Activated naive CD8-positive, alpha-beta T cell (primary cell): ENCODE data around the gene TTLL5.
A peak's percentile ranks its signal among the peaks of the same experiment; 100 is the strongest.

Source experiments
- H3K27ac Mint-ChIP-seq: one replicate; pipeline ENCODE4 v1.8.0; 2021; ENCODE audit warnings: mixed read lengths
- H3K27me3 Mint-ChIP-seq: one replicate; pipeline ENCODE4 v1.8.0; 2021; ENCODE audit warnings: mixed read lengths
- H3K36me3 Mint-ChIP-seq: one replicate; pipeline ENCODE4 v1.8.0; 2021; ENCODE audit warnings: mixed read lengths
- H3K4me1 Mint-ChIP-seq: one replicate; pipeline ENCODE4 v1.8.0; 2021; ENCODE audit warnings: low read depth, mixed read lengths
- H3K4me3 Mint-ChIP-seq: one replicate; pipeline ENCODE4 v1.8.0; 2021; ENCODE audit warnings: mild to moderate bottlenecking, mixed read lengths
- H3K9me3 Mint-ChIP-seq: one replicate; pipeline ENCODE4 v1.8.0; 2021; ENCODE audit warnings: low read depth, mixed read lengths

The TTLL5 gene, protein sequence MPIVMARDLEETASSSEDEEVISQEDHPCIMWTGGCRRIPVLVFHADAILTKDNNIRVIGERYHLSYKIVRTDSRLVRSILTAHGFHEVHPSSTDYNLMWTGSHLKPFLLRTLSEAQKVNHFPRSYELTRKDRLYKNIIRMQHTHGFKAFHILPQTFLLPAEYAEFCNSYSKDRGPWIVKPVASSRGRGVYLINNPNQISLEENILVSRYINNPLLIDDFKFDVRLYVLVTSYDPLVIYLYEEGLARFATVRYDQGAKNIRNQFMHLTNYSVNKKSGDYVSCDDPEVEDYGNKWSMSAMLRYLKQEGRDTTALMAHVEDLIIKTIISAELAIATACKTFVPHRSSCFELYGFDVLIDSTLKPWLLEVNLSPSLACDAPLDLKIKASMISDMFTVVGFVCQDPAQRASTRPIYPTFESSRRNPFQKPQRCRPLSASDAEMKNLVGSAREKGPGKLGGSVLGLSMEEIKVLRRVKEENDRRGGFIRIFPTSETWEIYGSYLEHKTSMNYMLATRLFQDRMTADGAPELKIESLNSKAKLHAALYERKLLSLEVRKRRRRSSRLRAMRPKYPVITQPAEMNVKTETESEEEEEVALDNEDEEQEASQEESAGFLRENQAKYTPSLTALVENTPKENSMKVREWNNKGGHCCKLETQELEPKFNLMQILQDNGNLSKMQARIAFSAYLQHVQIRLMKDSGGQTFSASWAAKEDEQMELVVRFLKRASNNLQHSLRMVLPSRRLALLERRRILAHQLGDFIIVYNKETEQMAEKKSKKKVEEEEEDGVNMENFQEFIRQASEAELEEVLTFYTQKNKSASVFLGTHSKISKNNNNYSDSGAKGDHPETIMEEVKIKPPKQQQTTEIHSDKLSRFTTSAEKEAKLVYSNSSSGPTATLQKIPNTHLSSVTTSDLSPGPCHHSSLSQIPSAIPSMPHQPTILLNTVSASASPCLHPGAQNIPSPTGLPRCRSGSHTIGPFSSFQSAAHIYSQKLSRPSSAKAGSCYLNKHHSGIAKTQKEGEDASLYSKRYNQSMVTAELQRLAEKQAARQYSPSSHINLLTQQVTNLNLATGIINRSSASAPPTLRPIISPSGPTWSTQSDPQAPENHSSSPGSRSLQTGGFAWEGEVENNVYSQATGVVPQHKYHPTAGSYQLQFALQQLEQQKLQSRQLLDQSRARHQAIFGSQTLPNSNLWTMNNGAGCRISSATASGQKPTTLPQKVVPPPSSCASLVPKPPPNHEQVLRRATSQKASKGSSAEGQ (N-terminal part only)

DNA sequence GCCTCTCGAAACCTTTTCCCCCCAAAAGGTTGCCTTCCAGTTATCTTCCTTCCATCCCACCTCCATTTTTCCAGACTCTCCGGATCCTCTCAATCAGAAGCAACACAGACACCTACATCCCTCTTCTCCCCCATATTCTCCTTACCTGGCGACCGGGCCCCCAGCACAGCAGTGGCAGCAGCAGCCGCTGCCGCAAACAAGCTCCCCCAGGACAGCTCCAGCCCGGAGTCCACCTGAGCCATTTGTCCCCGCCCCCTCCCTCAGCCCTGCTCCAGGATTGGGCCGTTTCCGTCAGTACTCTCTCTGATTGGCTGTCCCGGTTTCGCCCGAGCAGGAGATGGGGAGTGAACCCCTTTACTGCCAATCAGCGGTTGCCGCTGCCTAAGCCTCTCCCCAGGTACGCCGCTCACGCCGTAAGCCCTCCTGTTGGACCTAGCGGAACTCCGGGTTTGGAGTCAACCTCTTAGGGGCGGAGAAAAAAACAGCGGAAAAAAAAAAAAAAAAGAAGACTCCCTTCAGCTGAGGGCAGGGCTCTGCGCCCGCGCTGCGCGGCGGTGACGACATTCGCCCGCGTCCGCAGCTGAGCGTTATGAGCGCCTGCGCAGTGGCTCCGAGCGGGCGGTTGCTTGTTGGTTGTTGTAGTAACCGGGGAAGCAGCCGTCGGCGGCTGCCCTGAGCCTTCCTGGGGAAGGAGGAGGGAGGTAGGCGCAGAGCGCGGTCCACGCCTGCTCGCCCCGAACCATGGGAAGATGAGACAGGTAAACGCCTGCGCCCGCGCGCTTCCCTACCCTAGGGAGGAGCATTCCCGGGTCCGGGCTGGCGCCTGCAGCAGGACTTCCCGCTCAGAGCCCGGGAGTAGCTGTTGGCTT is at the start of gene TTLL5, which contains the start of gene ERG28:
TTLL5 (plus strand) TSS at position 617 of the 869 bp plus-strand sequence. CDS start 1,904 bp downstream, outside the sequence.
ERG28 (minus strand) TSS at position 247 of the 869 bp plus-strand sequence. CDS start 3,374 bp downstream, outside the sequence.
- H3K27ac Mint-ChIP-seq, result peak within 1 kb of the TSS; percentile 97
- H3K4me1 Mint-ChIP-seq, result peaks cover 29% of the 10 kb centered on the region
- H3K9me3 Mint-ChIP-seq, result no peaks in the 10 kb centered on the region
- peaks cover 5% of the 10 kb centered on the region for H3K36me3 Mint-ChIP-seq
- H3K4me3 Mint-ChIP-seq, result peak within 1 kb of the TSS; percentile 98
- H3K27me3 Mint-ChIP-seq, result no peaks in the 10 kb centered on the region

DNA sequence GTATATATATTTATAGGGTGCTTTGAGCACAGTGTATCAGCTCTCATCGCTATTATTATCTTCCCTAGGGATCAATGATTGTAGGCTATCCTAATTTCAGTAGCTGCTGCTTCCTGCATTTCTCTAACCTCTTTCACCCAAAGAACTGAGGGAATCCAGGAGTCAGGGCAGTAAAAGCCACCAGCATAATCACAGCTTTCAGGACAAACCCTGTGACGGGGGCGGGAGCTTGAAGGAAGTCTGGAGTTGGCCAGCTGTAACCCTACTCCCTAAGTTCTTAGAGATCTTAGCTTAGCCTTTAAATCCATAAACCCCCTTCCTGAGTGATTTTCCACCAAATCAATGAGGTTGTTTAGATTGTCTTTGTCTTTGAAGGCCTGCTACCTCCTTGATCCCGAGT is 48.9 kb upstream of the TTLL5 start:
- H3K27me3 Mint-ChIP-seq, result no peaks in the 10 kb centered on the region
- no peaks in the 10 kb centered on the region for H3K9me3 Mint-ChIP-seq
- peaks cover 11% of the 10 kb centered on the region for H3K36me3 Mint-ChIP-seq
- no peak overlapping the region for H3K27ac Mint-ChIP-seq
- no peaks in the 10 kb centered on the region for H3K4me1 Mint-ChIP-seq
- H3K4me3 Mint-ChIP-seq, result no peak overlapping the region

DNA sequence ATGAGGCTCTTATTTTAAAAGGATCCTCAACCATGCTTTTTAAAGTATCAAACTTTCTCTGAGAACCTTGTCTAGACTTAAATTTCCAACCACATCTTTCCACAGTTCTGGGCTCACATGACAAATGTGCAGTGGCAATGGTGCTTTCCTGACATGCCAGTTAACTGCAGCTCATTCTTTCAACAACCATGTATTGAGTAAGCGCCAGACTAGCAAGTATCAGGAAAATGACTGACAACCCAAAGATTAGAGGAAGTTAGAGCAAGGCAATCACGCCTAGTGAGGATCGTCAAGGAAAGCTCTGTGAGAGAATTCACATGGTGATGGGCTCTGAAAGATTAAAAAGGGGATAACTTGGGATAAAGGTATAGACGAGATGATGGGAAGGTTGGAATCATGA is 46.9 kb upstream of the TTLL5 start:
- peaks cover 7% of the 10 kb centered on the region for H3K36me3 Mint-ChIP-seq
- no peaks in the 10 kb centered on the region for H3K9me3 Mint-ChIP-seq
- no peak overlapping the region for H3K27ac Mint-ChIP-seq
- H3K4me1 Mint-ChIP-seq, result no peaks in the 10 kb centered on the region
- H3K4me3 Mint-ChIP-seq, result no peak overlapping the region
- H3K27me3 Mint-ChIP-seq, result no peaks in the 10 kb centered on the region

DNA sequence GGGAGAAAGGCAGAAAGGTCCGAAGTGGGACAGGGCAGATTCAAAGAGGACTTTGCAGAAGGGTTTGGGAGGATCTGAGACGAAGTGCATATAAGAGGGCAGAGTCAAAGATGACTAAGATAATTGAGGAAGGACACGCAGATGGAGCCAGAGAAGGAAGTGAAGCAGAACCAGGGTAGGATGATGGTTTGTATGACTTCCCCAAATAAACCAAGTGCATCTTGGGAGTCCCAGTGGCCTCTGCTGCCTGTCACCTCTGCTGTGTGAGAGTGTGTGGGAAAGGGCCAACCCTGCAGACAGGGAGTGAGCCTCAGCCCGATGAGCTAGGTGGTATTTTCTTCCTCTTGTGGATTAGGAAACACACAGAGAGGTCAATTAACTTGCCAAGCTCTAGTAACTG is 45.8 kb upstream of the TTLL5 start:
- Mint-ChIP-seq H3K9me3 (no peaks in the 10 kb centered on the region), H3K27me3 (no peaks in the 10 kb centered on the region), H3K4me1 (no peaks in the 10 kb centered on the region), H3K4me3 (no peak overlapping the region), H3K36me3 (peaks cover 7% of the 10 kb centered on the region), H3K27ac (no peak overlapping the region)

DNA sequence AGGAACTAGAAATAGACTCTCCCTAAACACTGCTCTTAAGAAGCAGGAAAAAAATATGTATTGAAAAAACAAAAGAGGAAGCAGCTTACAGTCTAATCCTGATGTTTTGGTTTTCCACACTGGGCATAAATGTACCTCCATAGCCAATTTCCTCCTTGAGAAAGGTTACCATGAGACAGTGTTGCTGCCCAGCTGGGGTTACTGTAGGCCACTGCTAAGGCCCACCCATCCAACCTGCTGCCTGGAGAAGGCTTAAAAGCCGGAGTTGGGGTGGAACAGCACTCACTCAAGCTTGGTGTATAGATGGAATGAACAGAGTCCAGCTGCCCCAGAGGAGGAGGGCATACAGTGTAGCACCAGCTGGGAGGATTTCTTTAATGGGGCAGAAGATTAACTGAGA is 41.5 kb upstream of the TTLL5 start:
- H3K9me3 Mint-ChIP-seq, result no peaks in the 10 kb centered on the region
- H3K4me1 Mint-ChIP-seq, result no peaks in the 10 kb centered on the region
- peaks cover 3% of the 10 kb centered on the region for H3K36me3 Mint-ChIP-seq
- H3K27me3 Mint-ChIP-seq, result no peaks in the 10 kb centered on the region
- no peak overlapping the region for H3K27ac Mint-ChIP-seq
- H3K4me3 Mint-ChIP-seq, result no peak overlapping the region

DNA sequence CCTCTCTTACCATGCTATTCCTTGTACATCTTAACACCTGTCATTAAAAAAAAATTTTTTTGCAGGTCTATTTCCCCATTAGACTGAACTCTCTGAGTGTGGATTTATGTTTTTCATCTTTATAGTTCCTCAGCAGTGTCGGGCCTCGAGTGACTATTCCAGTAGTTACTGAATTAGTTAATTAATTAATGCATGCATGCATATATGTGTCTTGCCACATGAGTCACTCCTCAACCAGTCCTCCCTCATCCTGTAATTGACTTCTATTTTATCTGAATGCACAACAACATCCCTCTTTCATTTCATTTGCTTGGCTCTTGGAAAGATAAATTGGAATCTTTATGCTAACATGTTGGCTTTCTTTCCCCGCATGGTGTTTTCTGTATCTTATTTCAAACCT is 36.0 kb upstream of the TTLL5 start:
- Mint-ChIP-seq H3K27ac (no peak overlapping the region), H3K4me1 (no peaks in the 10 kb centered on the region), H3K36me3 (peaks cover 4% of the 10 kb centered on the region), H3K4me3 (no peak overlapping the region), H3K27me3 (no peaks in the 10 kb centered on the region), H3K9me3 (no peaks in the 10 kb centered on the region)

DNA sequence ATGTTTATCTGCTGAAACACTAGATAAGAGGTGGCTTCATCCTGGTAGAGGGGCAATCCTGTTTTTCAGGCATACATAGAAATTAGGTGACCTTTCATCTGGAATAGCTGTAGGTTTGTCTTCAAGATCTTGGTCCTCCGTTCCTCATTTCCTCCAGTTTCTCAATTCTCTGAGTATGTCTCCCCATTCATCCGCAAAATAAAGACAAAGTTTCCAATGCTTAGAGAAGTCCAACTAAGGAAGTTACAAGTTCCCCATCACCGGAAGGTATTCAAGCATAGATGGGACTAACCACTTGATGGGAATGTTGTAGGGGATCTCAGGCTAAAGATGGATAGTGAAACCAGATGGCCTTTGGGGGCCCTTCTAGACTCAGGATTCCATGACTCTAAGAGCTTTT is 34.6 kb upstream of the TTLL5 start:
- Mint-ChIP-seq H3K27ac (no peak overlapping the region), H3K36me3 (peaks cover 4% of the 10 kb centered on the region), H3K27me3 (no peaks in the 10 kb centered on the region), H3K4me1 (no peaks in the 10 kb centered on the region), H3K9me3 (no peaks in the 10 kb centered on the region), H3K4me3 (no peak overlapping the region)

DNA sequence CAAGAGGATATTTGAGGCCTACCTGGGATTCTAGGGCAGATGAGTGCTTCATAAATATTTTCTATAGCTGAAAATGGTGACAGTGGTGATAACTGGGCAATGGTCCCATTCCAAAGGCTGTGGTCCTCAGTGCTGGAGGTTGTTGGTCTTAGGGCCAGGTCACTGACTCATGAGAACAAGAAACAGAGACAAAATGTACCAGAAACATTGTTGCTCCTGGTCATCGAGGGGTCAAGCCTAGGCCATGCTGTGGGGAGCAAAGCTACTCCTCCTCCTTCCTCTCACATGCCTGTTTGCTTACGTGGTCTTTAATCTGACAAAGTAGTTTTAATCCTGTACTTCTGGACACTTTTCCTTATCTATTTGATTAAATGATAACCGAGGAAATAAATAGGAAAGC is 34.2 kb upstream of the TTLL5 start:
- no peaks in the 10 kb centered on the region for H3K4me1 Mint-ChIP-seq
- H3K27ac Mint-ChIP-seq, result no peak overlapping the region
- H3K27me3 Mint-ChIP-seq, result no peaks in the 10 kb centered on the region
- no peak overlapping the region for H3K4me3 Mint-ChIP-seq
- H3K36me3 Mint-ChIP-seq, result peaks cover 4% of the 10 kb centered on the region
- H3K9me3 Mint-ChIP-seq, result no peaks in the 10 kb centered on the region

DNA sequence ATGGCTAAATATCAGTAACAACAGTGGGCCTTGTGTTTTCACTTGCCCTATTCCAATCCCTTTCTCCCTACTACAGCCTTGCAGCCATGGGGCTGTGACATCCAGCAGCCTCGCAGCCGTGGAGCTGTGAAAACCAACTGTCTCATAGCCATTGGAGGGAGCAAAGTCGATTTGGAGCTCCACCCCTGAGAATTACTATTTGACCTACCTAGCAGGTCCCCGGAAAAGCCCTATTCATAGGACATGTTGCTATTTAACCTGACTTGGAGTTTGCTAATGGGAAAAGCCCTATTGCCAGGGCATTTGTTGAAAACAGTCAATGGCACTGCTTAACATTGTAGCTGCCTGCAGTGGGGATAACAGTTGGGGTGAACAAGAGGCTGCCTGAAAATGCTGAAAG is 33.6 kb upstream of the TTLL5 start:
- Mint-ChIP-seq H3K4me3 (no peak overlapping the region), H3K36me3 (peaks cover 3% of the 10 kb centered on the region)

DNA sequence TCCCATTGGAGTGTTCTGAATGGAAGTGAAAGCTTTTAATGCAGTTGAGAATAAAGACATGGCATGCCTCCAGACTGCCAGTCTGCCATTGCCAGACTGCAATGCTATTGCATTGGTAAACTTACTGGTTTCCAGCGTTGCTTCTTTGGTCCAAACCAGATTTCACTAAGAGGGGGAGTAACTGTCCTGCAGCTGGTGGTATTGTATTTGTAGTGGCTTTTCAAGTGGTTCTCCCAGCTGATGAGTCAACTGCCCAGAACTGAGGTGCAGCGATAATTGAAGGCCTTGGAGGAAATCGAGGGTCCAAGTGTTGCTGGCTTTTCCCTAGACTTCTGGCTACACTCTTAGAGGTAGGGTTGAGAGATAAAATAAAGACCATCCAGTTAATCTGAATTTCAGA is 32.2 kb upstream of the TTLL5 start:
- H3K9me3 Mint-ChIP-seq, result no peaks in the 10 kb centered on the region
- peaks cover 2% of the 10 kb centered on the region for H3K36me3 Mint-ChIP-seq
- no peak overlapping the region for H3K27ac Mint-ChIP-seq
- H3K4me1 Mint-ChIP-seq, result no peaks in the 10 kb centered on the region
- no peak overlapping the region for H3K4me3 Mint-ChIP-seq
- H3K27me3 Mint-ChIP-seq, result no peaks in the 10 kb centered on the region

More for the DNA sequence above, 33.6 kb upstream of the TTLL5 start:
- no peaks in the 10 kb centered on the region for H3K27me3 Mint-ChIP-seq
- H3K4me1 Mint-ChIP-seq, result no peaks in the 10 kb centered on the region
- H3K9me3 Mint-ChIP-seq, result no peaks in the 10 kb centered on the region
- no peak overlapping the region for H3K27ac Mint-ChIP-seq

DNA sequence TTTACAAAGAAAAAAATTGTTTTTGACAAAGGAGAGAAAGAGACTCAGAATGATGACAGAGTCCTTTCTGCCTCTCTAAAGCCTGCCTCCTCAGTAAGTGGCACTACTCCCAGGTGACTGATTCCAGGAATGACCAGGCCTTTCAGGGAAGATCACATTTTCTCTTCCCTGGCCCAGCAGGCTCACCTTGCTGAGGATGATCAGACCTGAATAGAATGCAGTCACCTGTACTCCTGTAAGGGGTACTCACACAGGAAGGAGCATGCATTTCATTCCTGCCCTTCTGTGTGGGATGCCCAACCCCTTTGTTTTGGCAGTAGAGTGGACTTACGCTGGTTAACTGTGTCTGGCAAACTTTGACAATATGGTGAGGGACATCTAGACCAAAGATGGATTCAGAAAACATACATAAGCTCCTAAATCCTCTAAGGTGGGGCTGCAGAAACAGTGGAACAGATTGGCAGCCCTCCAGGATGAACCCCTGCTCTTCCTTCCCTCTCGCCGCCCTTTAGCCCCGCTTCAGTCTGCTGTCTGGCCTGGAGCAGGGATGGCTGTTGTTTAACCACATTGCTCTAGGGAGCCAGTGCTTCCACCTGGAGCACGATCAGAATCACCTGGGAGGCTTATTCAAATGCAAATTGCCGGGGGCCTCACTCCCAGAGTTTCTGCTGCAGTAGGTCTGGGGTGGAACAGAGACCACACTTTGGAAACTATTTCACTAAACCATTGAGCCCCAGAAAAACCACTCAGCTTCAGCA is 30.2 kb upstream of the TTLL5 start:
- Mint-ChIP-seq H3K36me3 (peaks cover 4% of the 10 kb centered on the region), H3K4me3 (no peak overlapping the region), H3K9me3 (no peaks in the 10 kb centered on the region), H3K27ac (no peak overlapping the region), H3K4me1 (no peaks in the 10 kb centered on the region), H3K27me3 (no peaks in the 10 kb centered on the region)

DNA sequence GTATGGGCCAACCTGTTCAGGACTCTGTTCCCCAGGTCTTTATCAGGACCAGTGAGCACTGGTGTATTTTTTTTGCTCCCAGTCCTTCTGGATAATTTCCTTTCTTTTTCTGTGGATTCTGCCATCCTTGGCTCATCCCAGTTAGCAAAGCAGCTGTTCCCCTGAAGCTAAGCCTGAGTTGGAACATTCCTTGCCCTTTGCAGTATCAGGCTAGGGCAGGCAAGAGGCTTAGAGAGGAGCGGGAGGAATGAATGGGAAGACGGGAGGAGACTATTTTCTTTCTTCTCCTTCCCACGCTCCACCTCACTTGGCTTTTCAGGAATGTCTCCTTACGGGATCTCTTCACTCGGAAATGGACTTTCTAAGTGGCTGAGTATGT is 29.6 kb upstream of the TTLL5 start:
- no peaks in the 10 kb centered on the region for H3K9me3 Mint-ChIP-seq
- H3K4me3 Mint-ChIP-seq, result no peak overlapping the region

DNA sequence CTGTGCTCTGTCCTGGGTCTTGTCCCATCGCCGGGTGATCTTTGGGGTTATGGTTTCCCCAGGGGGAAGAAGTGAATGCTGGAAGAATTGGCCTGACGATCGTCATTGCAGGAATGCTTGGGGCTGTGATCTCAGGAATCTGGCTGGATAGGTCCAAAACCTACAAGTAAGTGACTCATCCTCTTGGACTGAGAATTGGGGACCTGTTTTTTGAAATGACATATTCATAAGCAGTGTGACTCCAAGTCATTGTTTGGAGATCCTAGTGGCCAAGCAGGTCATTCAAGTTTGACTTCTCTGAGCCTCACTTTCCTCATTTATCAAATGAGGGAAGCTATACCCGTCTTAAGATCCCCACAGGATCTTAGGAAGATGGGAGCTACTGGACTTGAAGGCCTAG is 26.2 kb upstream of the TTLL5 start:
- Mint-ChIP-seq H3K9me3 (no peaks in the 10 kb centered on the region), H3K27ac (no peak overlapping the region), H3K27me3 (no peaks in the 10 kb centered on the region), H3K4me3 (no peak overlapping the region), H3K36me3 (peaks cover 2% of the 10 kb centered on the region), H3K4me1 (no peaks in the 10 kb centered on the region)

More for the DNA sequence above, 29.6 kb upstream of the TTLL5 start:
- peaks cover 4% of the 10 kb centered on the region for H3K36me3 Mint-ChIP-seq
- no peaks in the 10 kb centered on the region for H3K27me3 Mint-ChIP-seq
- no peaks in the 10 kb centered on the region for H3K4me1 Mint-ChIP-seq
- H3K27ac Mint-ChIP-seq, result no peak overlapping the region
